ENCODE data around the gene TLR4. TPM values are rescaled to one million over a fixed set of nuclear protein-coding genes. Genes with fewer than 3 reads are reported as not detected.

TLR4 gene
- polyA plus RNA-seq, 1 donor from 2014 or later, result 0.07 TPM

- Histone ChIP-seq H3K4me2 (ENCODE audit: low read length) (no peak overlapping the region), H3K36me3 (ENCODE audit: insufficient read depth, low read length) (no peaks in the 10 kb centered on the region), H4K20me1 (ENCODE audit: insufficient read depth) (no peaks in the 10 kb centered on the region), H2AFZ (ENCODE audit: low read depth, low read length) (no peak overlapping the region), H3F3A (ENCODE audit: insufficient read depth, low read length, poor library complexity, severe bottlenecking) (no peaks in the 10 kb centered on the region), H3K27me3 (ENCODE audit: insufficient read depth, low read depth, low read length) (no peaks in the 10 kb centered on the region), H3K27ac (ENCODE audit: low read length) (no peak overlapping the region), H3K9me3 (ENCODE audit: low read length) (no peaks in the 10 kb centered on the region), H3K4me3 (ENCODE audit: low read length) (no peak overlapping the region), H3K9ac (ENCODE audit: low read length) (no peak overlapping the region), H3K79me2 (replicated peaks; ENCODE audit: insufficient read depth, low read length) (no peaks in the 10 kb centered on the region), H3K9me2 (ENCODE audit: insufficient read depth, low read length) (no peaks in the 10 kb centered on the region)
- TF ChIP-seq EP300 (conservative IDR thresholded peaks at IDR 0.05; ENCODE audit: poor library complexity, severe bottlenecking) (no peak), RAD21 (conservative IDR thresholded peaks at IDR 0.05) (no peak), POLR2AphosphoS5 (IDR thresholded peaks at IDR 0.05) (no peak), TAF1 (IDR thresholded peaks at IDR 0.05; ENCODE audit: low read depth) (no peak), MXI1 (conservative IDR thresholded peaks at IDR 0.05; ENCODE audit: poor library complexity, severe bottlenecking) (no peak), EZH2 (IDR thresholded peaks at IDR 0.05; ENCODE audit: borderline replicate concordance, insufficient read depth, low read length, poor library complexity, severe bottlenecking) (no peak)
- TF ChIP-seq, protein P1, sequence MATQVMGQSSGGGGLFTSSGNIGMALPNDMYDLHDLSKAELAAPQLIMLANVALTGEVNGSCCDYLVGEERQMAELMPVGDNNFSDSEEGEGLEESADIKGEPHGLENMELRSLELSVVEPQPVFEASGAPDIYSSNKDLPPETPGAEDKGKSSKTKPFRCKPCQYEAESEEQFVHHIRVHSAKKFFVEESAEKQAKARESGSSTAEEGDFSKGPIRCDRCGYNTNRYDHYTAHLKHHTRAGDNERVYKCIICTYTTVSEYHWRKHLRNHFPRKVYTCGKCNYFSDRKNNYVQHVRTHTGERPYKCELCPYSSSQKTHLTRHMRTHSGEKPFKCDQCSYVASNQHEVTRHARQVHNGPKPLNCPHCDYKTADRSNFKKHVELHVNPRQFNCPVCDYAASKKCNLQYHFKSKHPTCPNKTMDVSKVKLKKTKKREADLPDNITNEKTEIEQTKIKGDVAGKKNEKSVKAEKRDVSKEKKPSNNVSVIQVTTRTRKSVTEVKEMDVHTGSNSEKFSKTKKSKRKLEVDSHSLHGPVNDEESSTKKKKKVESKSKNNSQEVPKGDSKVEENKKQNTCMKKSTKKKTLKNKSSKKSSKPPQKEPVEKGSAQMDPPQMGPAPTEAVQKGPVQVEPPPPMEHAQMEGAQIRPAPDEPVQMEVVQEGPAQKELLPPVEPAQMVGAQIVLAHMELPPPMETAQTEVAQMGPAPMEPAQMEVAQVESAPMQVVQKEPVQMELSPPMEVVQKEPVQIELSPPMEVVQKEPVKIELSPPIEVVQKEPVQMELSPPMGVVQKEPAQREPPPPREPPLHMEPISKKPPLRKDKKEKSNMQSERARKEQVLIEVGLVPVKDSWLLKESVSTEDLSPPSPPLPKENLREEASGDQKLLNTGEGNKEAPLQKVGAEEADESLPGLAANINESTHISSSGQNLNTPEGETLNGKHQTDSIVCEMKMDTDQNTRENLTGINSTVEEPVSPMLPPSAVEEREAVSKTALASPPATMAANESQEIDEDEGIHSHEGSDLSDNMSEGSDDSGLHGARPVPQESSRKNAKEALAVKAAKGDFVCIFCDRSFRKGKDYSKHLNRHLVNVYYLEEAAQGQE (IDR thresholded peaks at IDR 0.05; ENCODE audit: borderline replicate concordance), result no peak
- TF ChIP-seq, protein P2, sequence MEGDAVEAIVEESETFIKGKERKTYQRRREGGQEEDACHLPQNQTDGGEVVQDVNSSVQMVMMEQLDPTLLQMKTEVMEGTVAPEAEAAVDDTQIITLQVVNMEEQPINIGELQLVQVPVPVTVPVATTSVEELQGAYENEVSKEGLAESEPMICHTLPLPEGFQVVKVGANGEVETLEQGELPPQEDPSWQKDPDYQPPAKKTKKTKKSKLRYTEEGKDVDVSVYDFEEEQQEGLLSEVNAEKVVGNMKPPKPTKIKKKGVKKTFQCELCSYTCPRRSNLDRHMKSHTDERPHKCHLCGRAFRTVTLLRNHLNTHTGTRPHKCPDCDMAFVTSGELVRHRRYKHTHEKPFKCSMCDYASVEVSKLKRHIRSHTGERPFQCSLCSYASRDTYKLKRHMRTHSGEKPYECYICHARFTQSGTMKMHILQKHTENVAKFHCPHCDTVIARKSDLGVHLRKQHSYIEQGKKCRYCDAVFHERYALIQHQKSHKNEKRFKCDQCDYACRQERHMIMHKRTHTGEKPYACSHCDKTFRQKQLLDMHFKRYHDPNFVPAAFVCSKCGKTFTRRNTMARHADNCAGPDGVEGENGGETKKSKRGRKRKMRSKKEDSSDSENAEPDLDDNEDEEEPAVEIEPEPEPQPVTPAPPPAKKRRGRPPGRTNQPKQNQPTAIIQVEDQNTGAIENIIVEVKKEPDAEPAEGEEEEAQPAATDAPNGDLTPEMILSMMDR (IDR thresholded peaks at IDR 0.05; ENCODE audit: poor library complexity, severe bottlenecking), result no peak
These were observed 14.5 kb downstream of the TLR4 start for GRCh38 chr9:117718701-117719100.

DNA sequence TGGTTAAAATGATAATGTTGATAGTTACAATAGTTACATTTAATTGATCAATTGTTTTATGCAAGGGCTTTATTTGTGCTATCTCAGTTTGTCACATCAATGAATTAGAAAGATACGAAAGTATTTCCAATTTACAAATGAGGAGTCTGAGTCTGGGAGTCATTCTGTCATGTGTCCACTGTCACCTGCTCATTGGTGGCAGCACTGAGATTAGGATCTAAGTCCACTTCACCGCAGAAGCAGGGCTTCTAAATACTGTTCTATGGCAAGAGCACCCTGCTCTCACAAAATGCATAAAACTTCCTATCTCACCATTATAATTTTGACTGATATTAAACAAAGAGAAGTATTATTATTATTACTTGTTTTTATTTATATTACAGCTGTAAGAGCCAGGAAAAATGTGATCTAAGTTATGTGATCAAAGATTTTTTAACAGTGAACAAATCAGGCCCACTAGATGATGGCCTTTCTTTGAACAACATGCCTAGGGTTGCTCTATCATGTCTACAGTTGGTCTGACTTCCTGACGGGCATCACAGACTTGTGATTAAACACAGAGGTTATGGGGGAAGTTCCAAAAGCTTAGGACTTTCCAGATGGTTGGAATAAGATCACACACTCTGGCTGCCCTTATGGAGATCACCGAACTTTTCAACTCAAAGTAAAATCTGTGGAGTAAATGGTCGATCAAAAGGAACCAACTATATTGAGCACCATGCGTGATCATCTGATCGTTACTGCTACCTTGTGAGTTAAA, 15.1 kb downstream of the TLR4 start:
- no peak overlapping the region for H3K27ac ChIP-seq (ENCODE audit: low read length)
- H3K9me2 ChIP-seq (ENCODE audit: insufficient read depth, low read length), result no peaks in the 10 kb centered on the region
- H3K9ac ChIP-seq (ENCODE audit: low read length), result no peak overlapping the region
- H2AFZ ChIP-seq (ENCODE audit: low read depth, low read length), result no peak overlapping the region
- no peaks in the 10 kb centered on the region for H3K79me2 ChIP-seq (replicated peaks; ENCODE audit: insufficient read depth, low read length)
- no peaks in the 10 kb centered on the region for H3K27me3 ChIP-seq (ENCODE audit: insufficient read depth, low read depth, low read length)
- no peaks in the 10 kb centered on the region for H4K20me1 ChIP-seq (ENCODE audit: insufficient read depth)
- TF ChIP-seq RAD21 (conservative IDR thresholded peaks at IDR 0.05), result no peak
- TF ChIP-seq, protein P2 (IDR thresholded peaks at IDR 0.05; ENCODE audit: poor library complexity, severe bottlenecking), result no peak
- no peak for TF ChIP-seq EZH2 (IDR thresholded peaks at IDR 0.05; ENCODE audit: borderline replicate concordance, insufficient read depth, low read length, poor library complexity, severe bottlenecking)
- no peak for TF ChIP-seq MXI1 (conservative IDR thresholded peaks at IDR 0.05; ENCODE audit: poor library complexity, severe bottlenecking)
- no peak for TF ChIP-seq SMC3 (conservative IDR thresholded peaks at IDR 0.05; ENCODE audit: poor library complexity)
- TF ChIP-seq TAF1 (IDR thresholded peaks at IDR 0.05; ENCODE audit: low read depth), result no peak
- TF ChIP-seq POLR2AphosphoS5 (IDR thresholded peaks at IDR 0.05), result no peak
- TF ChIP-seq EP300 (conservative IDR thresholded peaks at IDR 0.05; ENCODE audit: poor library complexity, severe bottlenecking), result no peak
- TF ChIP-seq, protein P1 (IDR thresholded peaks at IDR 0.05; ENCODE audit: borderline replicate concordance), result no peak
- H3F3A ChIP-seq (ENCODE audit: insufficient read depth, low read length, poor library complexity, severe bottlenecking), result no peaks in the 10 kb centered on the region
- no peaks in the 10 kb centered on the region for H3K36me3 ChIP-seq (ENCODE audit: insufficient read depth, low read length)
- H3K4me3 ChIP-seq (ENCODE audit: low read length), result no peak overlapping the region
- no peak overlapping the region for H3K4me2 ChIP-seq (ENCODE audit: low read length)
- no peaks in the 10 kb centered on the region for H3K9me3 ChIP-seq (ENCODE audit: low read length)

Data from neural cell (in vitro differentiated cells).